SK-N-SH (cell line): Measurements from ENCODE around the gene METTL25B.

Experiments
- GABPA ChIP-seq: IDR thresholded peaks from 2 replicates; pipeline ENCODE4 v1.4.0; 2012; ENCODE audit warnings: low read depth, mild to moderate bottlenecking
- MXI1 ChIP-seq: IDR thresholded peaks from 2 replicates; pipeline ENCODE4 v1.6.1; 2012; ENCODE audit warnings: mild to moderate bottlenecking, low read depth, low read length, improper control_type of control experiment
- RFX5 ChIP-seq: IDR thresholded peaks from 2 replicates; pipeline ENCODE4 v1.6.1; 2012; ENCODE audit warnings: mild to moderate bottlenecking, improper control_type of control experiment, low read length

GRCh38 chr1:156740741-156741480 is 12.6 kb downstream of the METTL25B start, which contains the start of gene MRPL24:
- TF ChIP-seq RFX5 (no peak), MXI1 (peak; percentile 97), GABPA (peak; percentile 97)
